ENCODE measurements around the gene PRKD1.
"Not testable (repeated sequence)": the region's sequence is repeated elsewhere in the genome, so short reads cannot be mapped to it uniquely, and the experiment has no call there.

DNA sequence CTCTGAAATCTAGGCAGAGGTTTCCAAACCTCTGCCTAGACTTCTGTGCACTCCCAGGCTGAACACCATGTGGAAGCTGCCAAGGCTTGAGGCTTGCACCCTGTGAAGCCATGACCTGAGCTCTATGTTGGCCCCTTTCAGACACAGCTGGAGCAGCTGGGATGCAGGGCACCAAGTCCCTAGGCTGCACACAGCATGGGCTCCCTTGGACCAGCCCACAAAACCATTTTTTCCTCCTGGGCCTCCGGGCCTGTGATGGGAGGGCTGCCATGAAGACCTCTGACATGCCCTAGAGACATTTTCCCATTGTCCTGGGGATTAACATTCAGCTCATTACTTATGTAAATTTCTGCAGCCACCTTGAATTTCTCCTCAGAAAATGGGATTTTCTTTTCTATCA is 88.0 kb downstream of the PRKD1 start:
- not testable (repeated sequence) for TF ChIP-seq CTCF (IDR thresholded peaks at IDR 0.05); EZH2 (IDR thresholded peaks at IDR 0.05; ENCODE audit: borderline replicate concordance, insufficient read depth, low read depth, low read length, poor library complexity, severe bottlenecking)
